NCI-H1105 treated with DMSO at 0.1 percent for 48 hours (cell line): ENCODE data around the gene GH2.
"Not testable (repeated sequence)": the region's sequence is repeated elsewhere in the genome, so short reads cannot be mapped to it uniquely, and the experiment has no call there.

Source experiments
- DNase-seq: peaks from one replicate; lab custom pipeline; 2025; lab: John Stamatoyannopoulos, UW

Gene GH2

GRCh38 chr17:63911041-63911635, 29.4 kb upstream of the GH2 start, which contains the start of gene CSHL1:
CSHL1 (minus strand) TSS chr17:63911258; CDS start chr17:63911196, 62 bp downstream.
- DNase-seq = no peak

GRCh38 chr17:63910096-63910495, 28.4 kb upstream of the GH2 start:
- DNase-seq = no peak

DNA sequence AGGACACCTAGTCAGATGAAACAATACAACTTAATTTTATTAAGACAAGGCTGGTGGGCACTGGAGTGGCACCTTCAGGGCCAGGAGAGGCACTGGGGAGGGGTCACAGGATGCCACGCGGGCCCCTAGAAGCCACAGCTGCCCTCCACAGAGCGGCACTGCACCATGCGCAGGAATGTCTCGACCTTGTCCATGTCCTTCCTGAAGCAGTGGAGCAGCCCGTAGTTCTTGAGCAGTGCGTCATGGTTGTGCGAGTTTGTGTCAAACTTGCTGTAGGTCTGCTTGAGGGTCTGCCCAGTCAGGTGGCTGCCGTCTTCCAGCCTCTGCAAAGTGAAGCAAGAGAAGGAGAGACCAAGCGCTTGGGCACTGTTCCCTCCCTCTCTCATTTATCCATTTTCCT, 27.8 kb upstream of the GH2 start:
- DNase-seq = not testable (repeated sequence)

GRCh38 chr17:63907161-63907778, 25.5 kb upstream of the GH2 start:
- DNase-seq = not testable (repeated sequence)

DNA sequence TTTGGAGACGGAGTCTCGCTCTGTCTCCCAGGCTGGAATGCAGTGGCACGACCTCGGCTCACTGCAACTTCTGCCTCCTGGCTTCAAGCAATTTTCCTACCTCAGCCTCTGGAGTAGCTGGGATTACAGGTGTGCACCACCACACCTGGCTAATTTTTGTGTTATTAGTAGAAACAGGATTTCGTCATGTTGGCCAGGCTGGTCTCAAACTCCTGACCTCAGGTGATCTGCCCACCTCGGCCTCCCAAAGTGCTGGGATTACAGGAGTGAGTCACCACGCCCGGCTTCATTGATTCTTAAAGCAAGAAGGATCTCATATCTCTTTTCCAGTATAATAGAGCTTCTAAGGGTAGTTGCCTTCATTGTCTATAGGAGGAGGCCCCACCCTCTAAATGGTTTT, 23.1 kb upstream of the GH2 start:
- not testable (repeated sequence) for DNase-seq

GRCh38 chr17:63903787-63904201, 22.1 kb upstream of the GH2 start:
- not testable (repeated sequence) for DNase-seq

- not testable (repeated sequence) for DNase-seq
Measured at GRCh38 chr17:63901971-63902370, 20.2 kb upstream of the GH2 start.

DNA sequence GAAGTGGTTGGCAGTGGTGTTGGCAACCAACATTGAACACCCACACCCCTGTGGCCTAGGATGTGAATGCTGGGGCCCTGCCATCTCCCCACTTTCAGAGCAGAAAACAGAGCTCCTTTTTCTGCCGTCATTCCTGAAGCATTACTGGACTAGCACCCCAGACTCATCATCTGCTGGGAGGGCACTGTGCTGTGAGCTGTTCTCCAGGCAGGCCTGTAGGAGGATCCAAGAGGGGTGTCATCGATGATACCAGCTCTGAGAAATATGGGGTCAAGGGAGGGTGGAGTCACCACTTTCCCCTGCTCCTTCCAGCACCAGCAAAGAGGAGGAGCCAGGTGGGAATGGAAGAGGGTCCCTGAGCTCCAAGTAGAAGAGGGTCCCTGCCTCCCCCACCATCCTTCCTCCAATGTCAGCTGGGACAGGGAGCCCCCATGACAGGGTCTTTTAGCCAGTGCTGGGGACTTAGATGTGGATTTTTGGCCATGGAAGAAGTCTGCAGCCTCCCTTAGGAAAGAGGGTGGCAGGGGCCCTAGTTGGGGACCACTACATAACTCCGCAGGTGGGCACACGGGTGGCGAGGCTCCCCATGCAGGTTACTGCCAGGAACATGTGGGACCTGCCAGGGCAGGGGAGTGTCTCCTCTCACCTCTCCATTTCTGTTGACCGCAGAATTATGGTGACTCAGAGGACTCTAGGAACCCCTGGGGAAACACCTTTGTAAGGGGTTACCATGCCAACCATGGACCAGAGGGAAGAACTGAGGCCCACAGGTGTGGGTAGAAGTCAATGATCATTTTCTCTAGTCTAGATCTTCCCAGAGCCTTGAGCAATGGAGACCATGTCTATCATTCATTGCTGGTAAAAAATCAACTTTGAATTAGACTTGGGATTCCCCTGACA, 17.4 kb upstream of the GH2 start:
- DNase-seq = not testable (repeated sequence)

DNA sequence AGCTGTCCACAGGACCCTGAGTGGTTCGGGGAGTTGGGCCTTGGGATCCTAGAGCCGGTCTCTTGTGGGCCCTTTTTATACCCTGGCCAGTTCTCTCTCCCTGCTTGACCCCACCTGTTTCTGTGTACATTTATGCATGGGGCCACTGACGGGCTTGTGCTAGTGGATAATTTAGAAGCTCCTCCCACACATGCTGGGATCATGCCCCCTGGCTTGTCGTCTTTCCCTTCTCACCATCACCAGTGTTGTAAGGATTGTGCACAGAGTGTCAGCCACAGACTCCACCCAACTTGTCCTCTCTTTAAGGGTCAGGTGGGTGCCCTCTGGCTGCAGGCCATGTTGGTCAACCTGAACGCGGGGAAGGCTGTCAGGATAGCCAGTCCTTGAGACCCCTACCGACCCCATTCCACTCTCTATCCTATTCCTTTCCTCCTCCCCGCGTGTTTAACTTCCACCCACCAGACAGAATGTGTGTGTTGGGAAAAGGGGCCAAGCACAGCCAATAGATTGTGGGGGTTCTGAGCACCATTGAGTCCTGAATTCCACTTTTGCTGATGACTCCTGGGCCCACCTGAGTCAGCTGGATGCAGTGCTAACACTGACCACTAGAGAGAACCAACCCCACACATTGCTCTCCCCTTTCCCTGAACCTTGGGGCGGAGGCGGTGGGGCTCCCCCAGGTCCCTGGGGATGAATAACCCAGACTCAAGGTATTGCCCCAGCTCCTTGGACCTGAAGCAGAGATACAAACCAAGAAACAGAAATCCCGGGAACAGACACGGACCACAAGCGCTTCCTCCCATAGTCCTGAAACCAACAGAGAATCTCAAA, 15.0 kb upstream of the GH2 start, which contains the start of gene CSH1:
Gene CSH1, minus strand, starts transcription at position 51 of the 831 bp plus-strand sequence. CDS start 63 bp downstream, outside the sequence.
- not testable (repeated sequence) for DNase-seq

DNA sequence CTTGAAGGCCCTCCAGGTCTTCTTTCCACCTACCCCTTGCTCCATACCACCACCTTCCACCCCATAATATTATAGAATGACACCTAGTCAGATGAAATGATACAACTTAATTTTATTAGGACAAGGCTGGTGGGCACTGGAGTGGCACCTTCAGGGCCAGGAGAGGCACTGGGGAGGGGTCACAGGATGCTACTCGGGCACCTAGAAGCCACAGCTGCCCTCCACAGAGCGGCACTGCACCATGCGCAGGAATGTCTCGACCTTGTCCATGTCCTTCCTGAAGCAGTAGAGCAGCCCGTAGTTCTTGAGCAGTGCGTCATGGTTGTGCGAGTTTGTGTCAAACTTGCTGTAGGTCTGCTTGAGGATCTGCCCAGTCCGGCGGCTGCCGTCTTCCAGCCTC, 13.1 kb upstream of the GH2 start:
- not testable (repeated sequence) for DNase-seq

- not testable (repeated sequence) for DNase-seq
Measured at GRCh38 chr17:63894021-63894420, 12.3 kb upstream of the GH2 start.

GRCh38 chr17:63892316-63893037, 10.7 kb upstream of the GH2 start:
- DNase-seq = not testable (repeated sequence)

- not testable (repeated sequence) for DNase-seq
Measured at GRCh38 chr17:63889026-63889848, 7.5 kb upstream of the GH2 start.

GRCh38 chr17:63885119-63885518, 3.4 kb upstream of the GH2 start:
- DNase-seq = not testable (repeated sequence)

GRCh38 chr17:63882626-63883126, 932 bp upstream of the GH2 start:
- not testable (repeated sequence) for DNase-seq

- not testable (repeated sequence) for DNase-seq
Measured at GRCh38 chr17:63881337-63881736, 407 bp downstream of the GH2 start.

DNA sequence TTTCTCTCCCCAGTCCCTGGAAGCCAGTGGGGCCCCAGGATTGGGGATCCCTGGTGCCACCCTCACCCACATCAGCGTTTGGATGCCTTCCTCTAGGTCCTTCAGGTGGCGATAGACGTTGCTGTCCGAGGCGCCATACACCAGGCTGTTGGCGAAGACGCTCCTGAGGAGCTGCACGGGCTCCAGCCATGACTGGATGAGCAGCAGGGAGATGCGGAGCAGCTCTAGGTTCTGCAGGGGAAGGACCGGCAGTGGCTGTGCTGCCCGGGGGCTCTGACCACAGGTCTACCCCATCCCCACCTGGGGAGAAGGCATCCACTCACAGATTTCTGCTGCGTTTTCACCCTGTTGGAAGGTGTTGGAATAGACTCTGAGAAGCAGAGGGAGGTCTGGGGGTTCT, 1.0 kb downstream of the GH2 start:
- no peak for DNase-seq

DNA sequence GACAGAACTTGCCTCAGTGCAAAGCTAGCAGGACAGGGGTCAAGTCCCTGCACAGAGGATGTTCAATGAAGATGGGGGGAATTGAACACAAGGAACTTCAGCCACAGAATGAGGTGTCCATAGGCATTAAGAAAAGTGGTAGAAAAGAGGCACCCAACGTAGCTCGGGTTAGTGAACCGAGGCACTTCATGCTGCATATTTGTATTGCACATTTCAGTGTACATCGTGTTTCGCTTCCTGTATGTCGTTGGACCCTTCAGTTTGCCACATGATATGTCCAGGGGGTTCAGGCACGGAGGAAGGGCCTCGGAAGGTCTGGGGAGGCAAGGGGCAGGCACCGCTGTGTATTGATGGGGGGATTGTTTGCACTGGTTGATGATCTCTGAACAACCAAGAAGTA, 3.3 kb downstream of the GH2 start:
- DNase-seq = not testable (repeated sequence)

GRCh38 chr17:63874693-63875092, 7.1 kb downstream of the GH2 start:
- DNase-seq = not testable (repeated sequence)
